GM18502 (cell line): ENCODE results near the gene ZMYND19.
"Not testable (repeated sequence)": the region's sequence is repeated elsewhere in the genome, so short reads cannot be mapped to it uniquely, and the experiment has no call there.

ENCODE experiments used
- ATAC-seq: cut with Tn5 transposase; IDR thresholded peaks from one replicate; pipeline ENCODE4 v1.9.1; 2021; ENCODE audit warnings: mild to moderate bottlenecking; ENCODE audit not compliant: unreplicated experiment, poor library complexity

ZMYND19 gene

GRCh38 chr9:137590469-137591383 is at the start of gene ZMYND19:
Gene ZMYND19, minus strand, starts transcription at chr9:137590512. Its CDS starts 249 bp downstream, at chr9:137590263.
- ATAC-seq, result peak; percentile 83

DNA sequence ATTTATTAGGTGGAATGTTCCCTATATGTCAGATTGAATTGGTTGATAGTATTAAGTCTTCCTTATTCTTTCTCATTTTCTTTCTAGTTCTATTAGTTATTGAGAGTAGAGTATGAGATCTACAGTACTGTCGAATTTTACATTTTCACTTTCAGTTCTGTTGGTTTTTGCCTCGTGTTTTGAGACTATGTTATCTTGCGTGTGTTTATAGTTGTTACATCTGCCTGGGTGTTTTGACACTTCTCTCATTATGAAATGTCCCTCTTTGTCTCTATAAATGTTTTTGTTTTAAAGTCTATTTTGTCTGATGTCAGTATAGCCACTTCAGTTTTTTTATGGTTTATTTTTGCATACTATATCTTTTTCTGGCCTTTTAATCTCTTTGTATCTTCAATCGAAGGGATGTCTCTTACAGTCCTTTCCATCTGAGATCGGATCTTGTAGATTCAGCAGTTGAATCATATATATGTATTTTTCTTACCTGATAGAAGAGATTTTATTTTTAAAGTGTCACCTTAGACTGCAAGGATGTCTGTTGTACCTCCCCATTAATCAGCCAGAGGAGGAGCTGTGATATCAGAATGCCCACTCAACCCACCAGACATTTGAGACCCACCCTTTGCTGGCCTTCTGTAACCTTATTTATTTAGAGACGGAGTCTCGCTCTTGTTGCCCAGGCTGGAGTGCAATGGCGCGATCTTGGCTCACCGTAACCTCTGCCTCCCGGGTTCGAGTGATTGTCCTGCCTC is 49.2 kb upstream of the ZMYND19 start:
- ATAC-seq, result no peak

- no peak for ATAC-seq
Measured at GRCh38 chr9:137638680-137639079, 48.4 kb upstream of the ZMYND19 start.

GRCh38 chr9:137634016-137634415 is 43.7 kb upstream of the ZMYND19 start:
- ATAC-seq, result no peak

GRCh38 chr9:137632230-137633161 is 42.2 kb upstream of the ZMYND19 start:
- no peak for ATAC-seq

- ATAC-seq, result no peak
Measured at GRCh38 chr9:137631345-137632229, 41.3 kb upstream of the ZMYND19 start.

- no peak for ATAC-seq
Measured at GRCh38 chr9:137630679-137631078, 40.4 kb upstream of the ZMYND19 start.

GRCh38 chr9:137630126-137630525 is 39.8 kb upstream of the ZMYND19 start:
- no peak for ATAC-seq

DNA sequence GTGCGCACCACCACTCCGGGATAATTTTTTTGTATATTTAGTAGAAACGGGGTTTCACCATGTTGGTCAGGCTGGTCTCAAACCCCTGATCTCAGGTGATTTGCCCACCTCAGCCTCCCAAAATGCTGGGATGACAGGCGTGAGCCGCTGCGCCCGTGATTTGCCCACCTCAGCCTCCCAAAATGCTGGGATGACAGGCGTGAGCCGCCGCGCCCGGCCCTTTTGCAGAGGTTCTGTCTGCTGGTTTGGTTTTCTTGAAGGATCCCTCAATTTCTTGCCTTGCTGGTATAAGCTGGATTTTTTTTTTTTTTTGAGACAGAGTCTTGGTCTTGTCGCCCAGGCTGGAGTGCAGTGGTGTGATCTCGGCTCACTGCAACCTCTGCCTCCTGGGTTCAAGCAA is 37.1 kb upstream of the ZMYND19 start:
- not testable (repeated sequence) for ATAC-seq

GRCh38 chr9:137626464-137626863 is 36.2 kb upstream of the ZMYND19 start:
- ATAC-seq, result no peak

GRCh38 chr9:137622211-137622610 is 31.9 kb upstream of the ZMYND19 start:
- not testable (repeated sequence) for ATAC-seq

GRCh38 chr9:137621131-137621757 is 30.9 kb upstream of the ZMYND19 start:
- no peak for ATAC-seq

DNA sequence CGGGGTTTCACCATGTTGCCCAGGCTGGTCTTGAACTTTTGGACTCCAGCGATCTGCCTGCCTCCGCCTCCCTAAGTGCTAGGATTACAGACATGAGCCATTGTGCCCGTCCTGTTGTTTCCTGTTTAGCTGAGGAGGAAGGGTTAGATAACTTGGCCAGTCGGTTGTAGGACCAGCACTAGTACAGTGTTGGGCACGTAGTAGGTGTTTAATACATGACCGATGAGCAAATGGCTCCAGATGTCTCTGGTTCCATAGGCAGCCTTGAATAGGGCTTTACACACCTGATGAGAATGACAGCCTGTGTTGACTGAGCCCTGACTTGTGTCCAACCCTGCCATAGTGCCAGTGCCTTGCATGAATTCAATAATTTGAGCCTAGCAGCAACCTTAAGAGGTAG is 30.3 kb upstream of the ZMYND19 start:
- no peak for ATAC-seq

- no peak for ATAC-seq
Measured at GRCh38 chr9:137620048-137620405, 29.7 kb upstream of the ZMYND19 start.

DNA sequence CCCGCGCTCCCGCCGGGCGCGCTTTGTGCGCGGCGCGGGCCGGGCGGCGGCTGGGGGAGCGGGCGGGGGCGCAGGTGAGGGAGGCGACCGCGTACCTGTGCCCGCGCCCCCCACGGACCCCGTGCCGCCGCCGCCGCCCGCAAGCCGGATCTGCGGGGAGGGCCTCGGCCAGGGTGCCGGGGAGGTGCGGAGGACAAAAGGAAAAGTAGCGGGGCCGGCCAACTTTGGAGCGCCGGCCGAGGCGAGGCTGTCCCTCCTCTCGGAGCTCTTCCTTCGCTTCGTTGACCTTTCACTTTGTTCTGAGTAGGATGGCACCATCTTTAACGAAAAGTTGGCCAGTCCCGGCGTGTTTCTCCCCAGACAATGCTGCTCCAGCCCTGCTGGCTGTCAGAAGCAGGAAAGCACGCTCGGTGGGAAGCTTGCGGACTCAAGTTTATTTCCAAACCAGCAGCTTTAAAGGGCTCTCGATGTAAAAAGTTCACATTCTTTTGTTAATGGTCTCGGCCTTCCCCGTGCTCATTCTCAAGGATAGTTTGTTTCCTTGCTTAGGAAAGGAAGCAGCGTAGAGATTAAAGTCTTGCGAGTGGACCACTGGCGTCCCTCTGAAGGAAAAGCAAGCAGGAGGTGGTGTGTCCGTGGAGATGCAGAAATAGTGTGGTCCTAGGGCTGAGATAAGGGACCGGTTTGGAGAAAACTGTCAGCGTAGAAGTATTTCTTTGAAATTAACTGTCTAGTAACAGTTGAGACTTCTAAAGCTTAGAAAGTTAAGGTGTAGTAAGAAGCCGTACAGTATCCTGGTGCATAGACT is 29.1 kb upstream of the ZMYND19 start:
- no peak for ATAC-seq

GRCh38 chr9:137618105-137619067 is 28.1 kb upstream of the ZMYND19 start, which contains the start of gene EHMT1:
Gene EHMT1, plus strand, starts transcription at chr9:137619005. Its CDS starts 24 bp downstream, at chr9:137619029.
- peak; percentile 71 for ATAC-seq

DNA sequence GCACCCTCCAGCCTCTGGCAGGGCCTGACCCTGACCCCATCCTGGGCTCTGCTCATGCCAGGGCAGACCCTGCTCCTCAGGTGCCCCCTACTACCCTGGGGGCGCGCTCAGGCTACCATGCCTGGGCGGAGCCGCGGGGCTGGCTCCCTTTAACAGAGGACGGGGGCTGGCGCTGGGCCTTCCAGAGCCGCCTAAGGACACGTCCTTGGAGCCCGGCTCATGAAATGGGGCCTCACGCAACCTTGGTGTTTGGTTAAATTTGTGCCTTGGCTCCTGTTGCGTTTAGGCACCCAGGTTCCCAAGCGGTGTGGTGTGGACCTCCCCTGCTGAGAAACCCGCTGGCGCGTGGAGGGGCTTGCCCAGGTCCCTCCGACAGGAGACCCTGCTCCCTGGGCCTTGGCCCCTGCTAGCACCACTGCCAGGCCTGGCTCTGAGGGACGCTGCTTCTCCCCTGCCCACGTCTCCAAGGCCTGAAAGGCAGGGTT is 25.1 kb upstream of the ZMYND19 start:
- ATAC-seq, result no peak
